Peyer's patch (tissue), 4 donors: ENCODE data around the gene ART3.

Experiments
- POLR2A ChIP-seq, 2 donors: fragments of 450-650 bp; IDR thresholded peaks; one replicate each; pipeline ENCODE4 v1.5.1; 2017; ENCODE audit warnings: antibody characterized with exemption in 2 of 2, mild to moderate bottlenecking in 2 of 2, moderate library complexity in 2 of 2
- TF ChIP-seq, protein P1 (sequence below), 6 experiments: fragments of 450-650 bp in 4 of 6; fragments of 200-600 bp in 2 of 6; sonication (generic) in 1 of 6; IDR thresholded peaks; one replicate each; pipeline ENCODE4 v1.5.1; 2017 to 2019; ENCODE audit warnings: antibody characterized with exemption in 6 of 6, mild to moderate bottlenecking in 3 of 6, moderate library complexity in 1 of 6

DNA sequence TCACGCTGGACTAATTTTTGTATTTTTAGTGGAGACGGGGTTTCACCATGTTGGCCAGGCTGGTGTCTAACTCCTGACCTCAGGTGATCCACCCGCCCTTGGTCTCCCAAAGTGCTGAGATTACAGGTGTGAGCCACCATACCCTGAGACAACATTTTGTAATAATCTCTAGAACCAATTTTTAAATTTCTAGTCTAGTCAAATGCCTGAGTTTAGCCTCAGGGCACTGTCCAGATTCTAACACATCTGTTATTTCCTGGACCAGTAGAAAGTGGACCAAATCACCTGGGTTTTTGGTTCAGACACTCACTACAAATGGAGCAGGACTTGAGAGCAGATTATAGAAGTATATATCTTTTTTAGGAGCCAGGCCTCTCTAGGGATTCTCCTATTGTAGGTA is 21.6 kb downstream of the ART3 start:
- no peak for TF ChIP-seq POLR2A (IDR thresholded peaks at IDR 0.05)
- TF ChIP-seq, protein P1, sequence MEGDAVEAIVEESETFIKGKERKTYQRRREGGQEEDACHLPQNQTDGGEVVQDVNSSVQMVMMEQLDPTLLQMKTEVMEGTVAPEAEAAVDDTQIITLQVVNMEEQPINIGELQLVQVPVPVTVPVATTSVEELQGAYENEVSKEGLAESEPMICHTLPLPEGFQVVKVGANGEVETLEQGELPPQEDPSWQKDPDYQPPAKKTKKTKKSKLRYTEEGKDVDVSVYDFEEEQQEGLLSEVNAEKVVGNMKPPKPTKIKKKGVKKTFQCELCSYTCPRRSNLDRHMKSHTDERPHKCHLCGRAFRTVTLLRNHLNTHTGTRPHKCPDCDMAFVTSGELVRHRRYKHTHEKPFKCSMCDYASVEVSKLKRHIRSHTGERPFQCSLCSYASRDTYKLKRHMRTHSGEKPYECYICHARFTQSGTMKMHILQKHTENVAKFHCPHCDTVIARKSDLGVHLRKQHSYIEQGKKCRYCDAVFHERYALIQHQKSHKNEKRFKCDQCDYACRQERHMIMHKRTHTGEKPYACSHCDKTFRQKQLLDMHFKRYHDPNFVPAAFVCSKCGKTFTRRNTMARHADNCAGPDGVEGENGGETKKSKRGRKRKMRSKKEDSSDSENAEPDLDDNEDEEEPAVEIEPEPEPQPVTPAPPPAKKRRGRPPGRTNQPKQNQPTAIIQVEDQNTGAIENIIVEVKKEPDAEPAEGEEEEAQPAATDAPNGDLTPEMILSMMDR (IDR thresholded peaks at IDR 0.05) = no peak
